ENCODE measurements around the gene DDIT4L. TPM values are rescaled to one million over a fixed set of nuclear protein-coding genes. Genes with fewer than 3 reads are reported as not detected.

The DDIT4L gene
- total and polyA plus RNA-seq, 2 of the 4 experiments (the other 2 are of a cell fraction) = 3.1 to 3.9 TPM

GRCh38 chr4:100164808-100165760, 25.2 kb downstream of the DDIT4L start:
- dilution Hi-C loops (cut with HindIII; ENCODE audit: low sequenced_read_pairs, unreplicated experiment) = no loop called here
- H3K9ac ChIP-seq (ENCODE audit: low read depth, low read length) = no peak overlapping the region
- no peak for TF ChIP-seq MAFK (IDR thresholded peaks at IDR 0.05; ENCODE audit: low read depth, low read length)
- no peak for TF ChIP-seq USF2 (IDR thresholded peaks at IDR 0.05; ENCODE audit: low read depth, low read length)
- no peak for TF ChIP-seq BHLHE40 (IDR thresholded peaks at IDR 0.05; ENCODE audit: low read depth, low read length)
- H2AFZ ChIP-seq (replicated peaks; ENCODE audit: low read length, poor library complexity) = no peak overlapping the region
- no peaks in the 10 kb centered on the region for H3K9me3 ChIP-seq (ENCODE audit: control insufficient read depth, insufficient read depth, low read length)
- no peaks in the 10 kb centered on the region for H3K36me3 ChIP-seq (ENCODE audit: control insufficient read depth, insufficient read depth, low read length)
- no peak overlapping the region for H4K5ac ChIP-seq (ENCODE audit: low read depth, low read length)
- no peak overlapping the region for H4K91ac ChIP-seq (ENCODE audit: insufficient read depth, low read depth, low read length)
- ChIA-PET POLR2A (ENCODE audit: unreplicated experiment) (no interaction called here), CTCF (interaction anchor here (0.8 to 1.2 kb wide), 2 partner anchors 14 to 1856 kb away, joined by 3 read pairs; no protein-coding TSS in a partner anchor)
- DNase-seq (no peak), ATAC-seq (ENCODE audit: low read depth) (no peak)
- no peak overlapping the region for H3K23ac ChIP-seq (ENCODE audit: low read depth, low read length)
- no peak overlapping the region for H3K4ac ChIP-seq (ENCODE audit: low read depth, low read length)
- H3K4me1 ChIP-seq (ENCODE audit: control insufficient read depth, insufficient read depth, low read length) = peaks cover 2% of the 10 kb centered on the region; the same call in 1 of the 2 replicates
- no peak overlapping the region for H2AK5ac ChIP-seq (ENCODE audit: low read depth, low read length)
- H2BK15ac ChIP-seq (ENCODE audit: low read depth, low read length) = no peak overlapping the region
- no TSS peak for BruUV-seq (replicated peaks)
- no peaks in the 10 kb centered on the region for H3K79me1 ChIP-seq (ENCODE audit: low read depth in 1 of 2, low read length in 2 of 2)
- whole genome bisulfite sequencing, 2 experiments (ENCODE audit: extremely low coverage in 2 of 2, insufficient read length in 1 of 2) = no CpG with 5 or more reads among the region's 6 CpGs
- H3K27me3 ChIP-seq (ENCODE audit: control insufficient read depth, insufficient read depth, low read length) = no peaks in the 10 kb centered on the region
- H4K20me1 ChIP-seq (ENCODE audit: insufficient read depth, low read length) = no peaks in the 10 kb centered on the region
- no peak overlapping the region for H4K8ac ChIP-seq (ENCODE audit: low read depth in 2 of 2, low read length in 2 of 2)
- H3K27ac ChIP-seq (ENCODE audit: insufficient read depth, low read length) = no peak overlapping the region
- H3K4me3 ChIP-seq (ENCODE audit: insufficient read depth, low read depth, low read length) = no peak overlapping the region
- H2AK9ac ChIP-seq (replicated peaks; ENCODE audit: low read depth, low read length, poor library complexity) = no peak overlapping the region
- intact Hi-C loops (cut with micrococcal nuclease) = no loop called here
- no peak overlapping the region for H3K14ac ChIP-seq (replicated peaks; ENCODE audit: low read depth, low read length)
- H3K56ac ChIP-seq (ENCODE audit: extremely low read depth, insufficient read depth, low read length) = no peak overlapping the region
- in situ Hi-C loops (cut with MboI; ENCODE audit: low sequenced_read_pairs) = no loop called here
- no peak overlapping the region for H3K18ac ChIP-seq (ENCODE audit: low read depth, low read length)
- no peak overlapping the region for H2BK5ac ChIP-seq (ENCODE audit: low read depth, low read length, poor library complexity, severe bottlenecking)
- H3K9me1 ChIP-seq (ENCODE audit: insufficient read depth, low read length) = no peaks in the 10 kb centered on the region; the same call in 1 of the 2 replicates
- no peak overlapping the region for H3K4me2 ChIP-seq (ENCODE audit: low read depth, low read length)
- no peak overlapping the region for H2BK20ac ChIP-seq (ENCODE audit: low read depth, low read length)
- no peak overlapping the region for H2BK120ac ChIP-seq (ENCODE audit: low read depth, low read length)
